HepG2 (cell line): ENCODE data around the gene MAN1A1.

Experiments
- CCAR2 ChIP-seq: fragments of 200-400 bp; formaldehyde crosslinking; optimal IDR thresholded peaks from 2 replicates; pipeline ENCODE3; 2018; ENCODE audit warnings: low read depth, mild to moderate bottlenecking, low read length, moderate library complexity
- CTCF ChIP-seq: sonication (generic); formaldehyde crosslinking; IDR thresholded peaks from 2 replicates; pipeline ENCODE4 v1.5.0; 2020; ENCODE audit warnings: mild to moderate bottlenecking, missing genetic modification reagents, moderate library complexity
- ETV6 ChIP-seq: sonication (generic); formaldehyde crosslinking; conservative IDR thresholded peaks from 2 replicates; pipeline ENCODE4 v1.4.0; 2020; ENCODE audit warnings: missing genetic modification reagents
- POLR2A ChIP-seq, 2 experiments: IDR thresholded peaks; 2 replicates each; pipeline ENCODE4 v1.6.1; 2011; ENCODE audit warnings: low read depth in 2 of 2, low read length in 2 of 2, mild to moderate bottlenecking in 1 of 2, moderate library complexity in 1 of 2; ENCODE audit not compliant: insufficient read depth in 1 of 2
- RFXAP ChIP-seq: sonication (generic); formaldehyde crosslinking; IDR thresholded peaks from 2 replicates; pipeline ENCODE4 v1.4.0; 2020; ENCODE audit warnings: missing genetic modification reagents, borderline replicate concordance
- SMARCE1 ChIP-seq: fragments of 450-650 bp; IDR thresholded peaks from 2 replicates; pipeline ENCODE4 v1.6.1; 2017; ENCODE audit warnings: borderline replicate concordance
- ZBTB20 ChIP-seq: sonication (generic); formaldehyde crosslinking; IDR thresholded peaks from 2 replicates; pipeline ENCODE4 v1.8.1; 2023; ENCODE audit warnings: missing genetic modification reagents, low read depth, mild to moderate bottlenecking, borderline replicate concordance
- ZBTB33 ChIP-seq: sonication (generic); formaldehyde crosslinking; IDR thresholded peaks from 2 replicates; pipeline ENCODE4 v1.4.0; 2020; ENCODE audit warnings: missing genetic modification reagents
- ZFP41 ChIP-seq: sonication (generic); formaldehyde crosslinking; IDR thresholded peaks from 2 replicates; pipeline ENCODE4 v1.4.0; 2020; ENCODE audit warnings: mild to moderate bottlenecking, missing genetic modification reagents, borderline replicate concordance

- no peak for TF ChIP-seq CTCF (CRISPR knock-in tag)
- TF ChIP-seq POLR2A (IDR thresholded peaks at IDR 0.05; ENCODE audit: insufficient read depth in 1 of 2, low read depth in 2 of 2, low read length in 2 of 2), result no peak
- no peak for TF ChIP-seq ZBTB33
- no peak for TF ChIP-seq SMARCE1
- TF ChIP-seq ETV6, result no peak
- TF ChIP-seq RFXAP (CRISPR knock-in tag), result no peak
- TF ChIP-seq ZBTB20 (CRISPR knock-in tag), result no peak
- TF ChIP-seq CCAR2, result no peak
- no peak for TF ChIP-seq ZFP41
Measured at GRCh38 chr6:119197271-119197670, 152.3 kb downstream of the MAN1A1 start.
